ENCODE data around the gene ALG1.

The ALG1 gene, protein sequence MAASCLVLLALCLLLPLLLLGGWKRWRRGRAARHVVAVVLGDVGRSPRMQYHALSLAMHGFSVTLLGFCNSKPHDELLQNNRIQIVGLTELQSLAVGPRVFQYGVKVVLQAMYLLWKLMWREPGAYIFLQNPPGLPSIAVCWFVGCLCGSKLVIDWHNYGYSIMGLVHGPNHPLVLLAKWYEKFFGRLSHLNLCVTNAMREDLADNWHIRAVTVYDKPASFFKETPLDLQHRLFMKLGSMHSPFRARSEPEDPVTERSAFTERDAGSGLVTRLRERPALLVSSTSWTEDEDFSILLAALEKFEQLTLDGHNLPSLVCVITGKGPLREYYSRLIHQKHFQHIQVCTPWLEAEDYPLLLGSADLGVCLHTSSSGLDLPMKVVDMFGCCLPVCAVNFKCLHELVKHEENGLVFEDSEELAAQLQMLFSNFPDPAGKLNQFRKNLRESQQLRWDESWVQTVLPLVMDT

GRCh38 chr16:5071681-5072333 lies at the start of gene ALG1:
ALG1 (plus strand) TSS chr16:5071843; CDS start chr16:5071850, 7 bp downstream.
- peak within 1 kb of the TSS; percentile 24 to 94 (median 84) for H3K27ac ChIP-seq
- H3K4me3 ChIP-seq, result peak within 1 kb of the TSS; percentile 49 to 91 (median 69)

DNA sequence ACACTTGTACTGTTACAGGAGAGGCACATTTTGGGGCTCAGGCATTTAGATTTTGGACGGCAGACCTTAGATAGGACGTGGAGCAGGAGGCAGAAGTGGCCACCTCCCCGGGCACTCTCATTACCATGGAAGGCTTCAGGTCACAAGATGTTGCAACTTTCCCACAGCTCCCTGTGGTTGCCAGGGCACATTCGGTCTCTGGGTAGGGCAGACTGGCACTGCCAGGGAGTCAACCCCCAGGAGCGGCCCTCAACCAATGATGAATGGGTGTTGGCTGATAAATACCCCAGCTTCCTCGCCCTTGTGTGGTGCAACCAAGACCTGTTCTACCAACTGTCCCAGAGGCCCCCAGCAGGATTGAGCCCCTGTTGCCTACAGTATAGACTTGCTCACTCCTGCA lies 49.1 kb upstream of the ALG1 start:
- Histone ChIP-seq H3K4me3 (no peak overlapping the region), H3K27ac (no peak overlapping the region)

DNA sequence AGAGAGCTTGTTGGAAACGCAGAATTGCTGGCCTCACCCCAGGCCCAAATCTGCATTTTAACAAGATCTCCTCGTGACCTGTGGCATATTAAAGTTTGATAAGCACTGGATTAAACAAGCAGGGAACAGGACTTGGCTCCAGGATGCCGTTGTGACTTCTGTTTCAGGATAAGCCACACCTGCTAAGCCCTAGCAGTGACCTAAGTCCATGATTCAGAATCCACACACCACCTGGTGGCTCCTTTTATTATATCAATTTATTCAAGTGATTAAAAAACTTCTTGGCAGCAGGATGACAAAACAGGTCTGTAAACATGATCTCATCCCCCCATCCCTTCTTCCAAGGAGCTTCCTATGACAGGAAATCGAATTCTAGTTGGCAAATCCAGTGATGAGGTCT lies 47.0 kb upstream of the ALG1 start:
- Histone ChIP-seq H3K27ac (no peak overlapping the region), H3K4me3 (no peak overlapping the region)

- H3K27ac ChIP-seq, result no peak overlapping the region
- no peak overlapping the region for H3K4me3 ChIP-seq
Measured at GRCh38 chr16:5025171-5025632, 46.4 kb upstream of the ALG1 start.

DNA sequence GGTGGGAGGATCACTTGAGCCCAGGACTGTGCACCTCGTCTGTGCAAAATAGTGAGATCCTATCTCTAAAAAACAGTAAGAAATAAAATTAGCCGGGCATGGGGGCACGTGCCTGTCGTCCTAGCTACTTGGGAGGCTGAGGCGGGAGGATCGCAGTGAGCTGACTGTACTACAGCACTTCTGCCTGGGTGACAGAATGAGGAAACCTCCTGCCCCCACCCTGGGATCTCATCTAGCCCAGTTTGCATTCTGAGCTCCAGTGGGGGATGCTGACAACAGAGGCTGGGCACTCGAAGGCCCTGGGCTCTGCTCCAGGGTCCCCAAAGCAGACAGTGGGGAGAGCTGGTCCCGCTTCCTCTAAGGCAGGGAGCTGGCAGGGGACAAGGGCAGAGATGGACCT lies 45.0 kb upstream of the ALG1 start:
- no peak overlapping the region for H3K4me3 ChIP-seq

DNA sequence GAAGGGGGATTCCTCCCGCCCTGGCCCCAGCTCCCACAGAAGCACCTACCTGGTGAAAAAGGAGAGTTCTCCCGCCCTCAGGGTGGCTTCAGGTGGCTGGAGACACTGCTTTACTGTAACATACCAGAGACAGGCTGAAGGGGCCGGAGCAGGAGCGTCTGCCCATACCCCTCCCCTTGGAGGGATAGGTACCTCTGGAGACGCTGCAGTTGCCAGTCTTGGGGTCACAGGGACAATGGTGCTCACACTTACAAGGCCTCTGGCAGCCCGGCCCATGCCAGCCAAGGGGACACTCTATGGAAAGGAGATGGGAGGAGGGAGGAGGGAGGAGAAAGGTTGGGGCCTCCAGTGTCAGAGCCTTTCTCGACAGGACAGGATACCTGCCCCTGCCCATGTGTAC lies 44.6 kb upstream of the ALG1 start:
- Histone ChIP-seq H3K4me3 (no peak overlapping the region), H3K27ac (no peak overlapping the region)

More for the DNA sequence above, 45.0 kb upstream of the ALG1 start:
- no peak overlapping the region for H3K27ac ChIP-seq

DNA sequence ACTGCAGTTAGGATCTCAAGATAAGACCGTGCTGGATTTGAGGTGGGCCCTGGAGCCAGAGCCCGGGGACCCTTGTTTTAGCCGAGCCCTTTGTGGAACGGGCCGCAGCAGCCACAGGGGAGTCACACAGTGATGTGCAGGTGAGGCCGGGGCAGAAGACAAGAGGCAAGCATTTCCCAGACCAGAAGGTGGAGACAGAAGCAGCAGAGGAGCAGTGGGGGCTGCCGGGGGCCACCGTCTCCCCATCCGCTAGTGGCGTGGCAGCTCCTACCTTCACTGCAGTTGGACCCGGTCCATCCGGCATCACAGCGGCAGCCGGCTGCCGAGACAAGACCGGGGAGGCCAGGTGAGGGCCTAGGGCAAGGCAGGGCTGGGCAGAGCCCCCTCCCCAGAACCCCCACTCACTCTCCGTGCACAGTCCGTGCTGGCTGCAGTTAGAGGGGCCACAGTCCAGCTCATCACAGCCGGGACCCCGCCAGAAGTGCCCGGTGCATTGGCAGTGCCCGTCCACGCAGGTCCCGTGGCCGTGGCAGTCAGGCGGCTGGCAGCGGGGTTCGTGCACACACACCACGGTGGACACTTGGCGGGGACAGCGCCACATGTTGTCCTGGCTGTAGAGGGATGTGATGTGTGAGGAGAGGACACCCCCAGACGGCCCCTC lies 43.9 kb upstream of the ALG1 start:
- H3K27ac ChIP-seq, result no peak overlapping the region
- H3K4me3 ChIP-seq, result no peak overlapping the region

DNA sequence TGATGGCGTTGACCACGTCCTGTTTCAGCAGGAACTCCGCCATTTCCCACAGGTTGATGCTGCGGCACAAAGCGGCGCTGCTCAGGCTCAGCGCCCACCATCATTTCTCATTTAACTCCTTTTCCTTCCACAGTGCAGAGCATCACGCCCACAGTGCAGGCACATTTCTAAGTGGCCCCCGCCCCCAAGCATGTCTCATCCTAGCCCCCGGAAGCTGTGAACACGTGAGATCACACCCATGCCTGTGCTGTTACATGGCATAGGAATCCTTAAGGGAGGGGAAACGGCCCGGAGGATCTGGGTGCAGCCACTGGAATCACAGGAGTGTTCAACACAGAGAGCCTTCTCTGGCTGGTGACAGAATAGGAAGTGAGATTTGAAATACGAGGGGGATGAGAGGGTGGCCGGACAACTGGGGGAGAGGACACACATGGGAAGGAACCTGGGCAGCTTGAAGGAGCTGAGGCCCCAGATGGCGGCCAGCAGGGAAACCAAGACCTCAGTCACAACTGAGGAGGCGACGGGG lies 42.6 kb upstream of the ALG1 start:
- no peak overlapping the region for H3K27ac ChIP-seq

DNA sequence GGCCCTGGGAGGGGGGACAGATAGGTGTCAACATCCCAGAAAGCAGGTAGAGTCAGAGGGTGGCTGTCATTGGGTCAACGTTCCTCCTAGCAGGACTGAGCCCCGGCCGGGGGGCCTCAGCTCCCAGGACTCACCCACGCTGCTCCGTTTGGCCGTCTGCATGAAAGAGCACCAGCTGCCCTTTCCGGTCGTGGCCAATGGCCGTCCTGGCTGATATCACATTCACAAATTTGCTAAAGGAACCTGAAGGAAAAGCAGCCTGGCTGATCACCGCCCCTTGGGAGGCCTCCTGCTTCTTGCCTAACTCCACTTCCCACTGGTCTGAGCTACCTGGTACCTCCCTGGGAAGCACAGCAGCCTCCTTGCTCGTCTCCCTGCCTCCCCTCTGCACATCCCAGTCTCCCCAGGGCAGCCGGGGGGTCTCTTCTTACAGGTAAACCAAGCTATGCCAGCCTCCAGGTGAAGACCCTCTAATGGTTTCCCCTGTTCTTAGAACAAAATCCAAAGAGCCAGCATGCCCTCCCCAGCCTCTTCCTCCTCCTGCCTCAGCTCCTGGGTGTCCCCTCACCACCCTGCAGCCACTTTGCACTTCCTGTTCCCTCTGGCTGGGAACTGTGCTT lies 41.3 kb upstream of the ALG1 start:
- no peak overlapping the region for H3K27ac ChIP-seq
- H3K4me3 ChIP-seq, result no peak overlapping the region

More for the DNA sequence above, 42.6 kb upstream of the ALG1 start:
- no peak overlapping the region for H3K4me3 ChIP-seq

- no peak overlapping the region for H3K27ac ChIP-seq
- H3K4me3 ChIP-seq, result no peak overlapping the region
Measured at GRCh38 chr16:5031601-5032000, 40.0 kb upstream of the ALG1 start.

DNA sequence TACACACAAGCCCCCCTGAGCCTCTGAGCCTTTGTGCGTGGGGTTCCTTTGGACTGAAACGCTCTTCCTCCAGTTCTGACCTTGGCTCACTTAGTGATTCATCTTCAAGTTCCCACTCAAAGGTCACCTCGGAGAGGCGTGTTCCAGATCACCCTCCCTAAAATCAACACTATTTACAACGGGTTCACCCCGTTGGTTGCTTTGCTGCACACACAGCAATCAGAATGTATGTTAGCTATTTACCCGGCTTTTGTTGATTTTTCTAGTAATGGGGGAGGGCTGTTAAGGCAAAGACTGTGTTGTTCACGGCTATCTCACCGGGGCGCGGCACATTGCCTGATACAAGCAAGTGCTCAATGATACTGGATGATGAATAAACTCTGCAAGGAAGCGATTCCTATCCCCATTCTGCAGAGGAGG lies 38.9 kb upstream of the ALG1 start:
- H3K27ac ChIP-seq, result peak overlapping the region in 10 of 21 experiments; percentile 52 to 83 (median 66)

DNA sequence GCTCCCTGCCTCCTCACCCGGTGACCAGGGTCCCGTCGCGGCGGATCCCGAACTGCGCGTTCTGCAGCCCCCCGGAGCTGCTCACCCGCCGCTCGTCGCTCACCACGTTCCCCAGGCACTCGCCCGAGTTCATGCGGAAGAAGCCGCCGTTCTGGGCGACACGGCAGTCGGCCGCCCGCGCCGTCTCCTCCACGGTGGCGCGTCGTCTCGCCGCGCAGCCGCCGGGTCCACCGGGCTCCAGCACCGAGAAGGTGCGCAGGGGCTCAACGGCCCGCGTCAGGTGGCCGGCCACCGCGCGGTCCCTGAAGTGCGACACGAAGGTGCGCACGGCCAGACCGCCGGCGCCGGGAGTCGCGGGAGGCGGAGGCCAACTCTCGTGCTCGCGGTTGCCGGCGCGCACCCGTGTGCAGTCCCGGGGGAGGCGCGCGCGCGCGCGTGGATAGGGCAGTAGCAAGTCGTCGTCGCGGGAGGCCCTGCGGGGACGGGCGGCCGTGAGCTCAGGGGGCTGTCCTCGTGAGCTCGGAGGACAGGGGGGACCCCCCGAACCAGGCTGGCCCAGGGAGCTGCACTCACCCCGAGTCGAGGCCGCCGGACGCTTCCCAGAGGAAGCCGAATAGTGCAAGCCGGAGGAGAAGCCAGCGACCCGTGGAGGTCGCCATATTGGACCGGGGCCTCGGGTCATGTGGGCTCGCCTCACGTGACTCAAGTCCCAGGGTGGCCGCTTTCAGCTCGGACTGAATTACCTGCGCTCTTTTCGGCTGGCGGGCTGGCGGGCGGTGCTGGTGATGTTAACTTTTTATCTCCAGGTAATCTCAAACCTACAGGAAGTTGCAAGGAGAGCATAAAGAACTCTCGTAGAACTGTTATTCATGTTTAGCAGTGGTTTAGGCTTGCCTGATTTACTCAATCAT lies 38.1 kb upstream of the ALG1 start, which contains the start of gene NAGPA:
TSS of gene NAGPA (minus strand) at position 680 of the 911 bp plus-strand sequence. CDS start at position 659, 21 bp downstream.
- Histone ChIP-seq H3K27ac (peak within 1 kb of the TSS; percentile 1 to 87 (median 78)), H3K4me3 (peak within 1 kb of the TSS; percentile 53 to 98 (median 91))

More for the DNA sequence above, 38.9 kb upstream of the ALG1 start:
- peak overlapping the region; percentile 53 to 98 (median 91) for H3K4me3 ChIP-seq

GRCh38 chr16:5034167-5034523 lies 37.5 kb upstream of the ALG1 start:
- H3K4me3 ChIP-seq, result peak overlapping the region; percentile 53 to 98 (median 91)
- peak overlapping the region in 20 of 21 experiments; percentile 2 to 87 (median 78) for H3K27ac ChIP-seq

DNA sequence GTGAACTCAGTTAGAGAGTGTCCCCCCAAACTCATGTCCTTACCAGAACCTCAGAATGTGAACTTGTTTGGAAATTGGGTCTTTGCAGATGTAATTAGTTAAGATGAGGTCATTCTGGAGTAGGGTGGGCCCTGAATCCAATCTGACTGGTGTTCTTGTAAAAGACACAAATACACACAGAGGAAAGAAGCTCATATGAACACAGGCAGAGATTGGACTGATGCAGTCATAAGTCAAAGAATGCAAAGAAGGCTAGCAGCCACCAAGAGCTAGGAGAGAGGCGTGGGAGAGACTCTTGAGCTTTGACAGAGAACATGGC lies 35.8 kb upstream of the ALG1 start:
- no peak overlapping the region for H3K4me3 ChIP-seq
- no peak overlapping the region for H3K27ac ChIP-seq

- Histone ChIP-seq H3K4me3 (no peak overlapping the region), H3K27ac (no peak overlapping the region)
Measured at GRCh38 chr16:5036228-5037156, 35.2 kb upstream of the ALG1 start.

- H3K4me3 ChIP-seq, result no peak overlapping the region
- H3K27ac ChIP-seq, result no peak overlapping the region
Measured at GRCh38 chr16:5040451-5040850, 31.2 kb upstream of the ALG1 start.

DNA sequence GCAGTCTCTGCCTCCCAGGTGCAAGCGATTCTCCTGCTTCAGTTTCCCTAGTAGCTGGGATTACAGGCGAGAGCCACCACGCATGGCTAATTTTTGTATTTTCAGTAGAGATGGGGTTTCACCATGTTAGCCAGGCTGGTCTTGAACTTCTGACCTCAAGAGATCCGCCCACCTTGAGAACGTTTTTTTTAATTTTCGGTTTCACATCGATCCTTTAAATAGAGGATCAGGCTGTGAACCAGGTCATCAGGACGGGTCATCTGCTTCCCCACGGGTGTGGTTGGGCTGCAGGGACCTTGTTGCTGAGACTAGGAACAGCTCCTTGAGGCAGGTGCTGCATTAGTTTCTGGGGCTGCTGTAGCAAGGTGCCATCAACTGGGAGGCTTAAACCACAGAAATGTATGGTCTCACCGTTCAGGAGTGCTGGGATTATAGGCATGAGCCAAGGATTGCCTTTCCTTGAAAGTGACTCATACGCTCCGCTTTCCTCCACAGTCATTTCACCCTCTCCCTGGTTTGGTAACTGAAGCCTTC lies 30.0 kb upstream of the ALG1 start:
- no peak overlapping the region for H3K27ac ChIP-seq
- H3K4me3 ChIP-seq, result no peak overlapping the region

Data from skin epidermis (tissue), 12 donors.